SK-N-SH treated with all-trans-retinoic acid at 6 μM for 48 hours (cell line): ENCODE measurements around the gene YDJC.

ENCODE experiments used
- ATAC-seq: fragments of 200-7000 bp; cut with Tn5 transposase; 3 replicates; pipeline ENCODE4 v1.9.1; 2020; ENCODE audit warnings: mild to moderate bottlenecking, moderate library complexity
- ARNTL ChIP-seq: fragments of 450-650 bp; formaldehyde crosslinking; IDR thresholded peaks from 2 replicates; pipeline ENCODE4 v1.5.0; 2020; ENCODE audit warnings: low read depth, mild to moderate bottlenecking, moderate library complexity, borderline replicate concordance
- BACH2 ChIP-seq: fragments of 250-450 bp; sonication (Bioruptor Pico); IDR thresholded peaks from 2 replicates; pipeline ENCODE4 v1.9.0; 2021; ENCODE audit warnings: mild to moderate bottlenecking, borderline replicate concordance
- CREB5 ChIP-seq: fragments of 250-450 bp; sonication (Bioruptor Pico); IDR thresholded peaks from 2 replicates; pipeline ENCODE4 v1.5.1; 2020; ENCODE audit warnings: low read depth, mild to moderate bottlenecking, moderate library complexity
- CSDC2 ChIP-seq: fragments of 250-450 bp; sonication (Bioruptor Pico); IDR thresholded peaks from 2 replicates; pipeline ENCODE4 v1.5.0; 2020; ENCODE audit warnings: mild to moderate bottlenecking, moderate library complexity
- ESRRG ChIP-seq: fragments of 250-450 bp; sonication (Bioruptor Pico); IDR thresholded peaks from 2 replicates; pipeline ENCODE4 v1.6.1; 2021; ENCODE audit warnings: mild to moderate bottlenecking
- GLIS3 ChIP-seq: fragments of 250-450 bp; sonication (Bioruptor Pico); IDR thresholded peaks from 2 replicates; pipeline ENCODE4 v1.5.0; 2020; ENCODE audit warnings: mild to moderate bottlenecking, moderate library complexity
- ISL1 ChIP-seq: fragments of 250-450 bp; sonication (Bioruptor Pico); IDR thresholded peaks from 2 replicates; pipeline ENCODE4 v2.1.2; 2022; ENCODE audit warnings: mild to moderate bottlenecking, moderate library complexity
- OSR1 ChIP-seq: fragments of 250-450 bp; sonication (Bioruptor Pico); IDR thresholded peaks from 2 replicates; pipeline ENCODE4 v1.8.0; 2022; ENCODE audit warnings: moderate library complexity, mild to moderate bottlenecking, inconsistent platforms
- POU6F1 ChIP-seq: fragments of 250-450 bp; sonication (Bioruptor Pico); IDR thresholded peaks from 2 replicates; pipeline ENCODE4 v1.8.0; 2021; ENCODE audit warnings: low read depth, mild to moderate bottlenecking, moderate library complexity, borderline replicate concordance
- PPARA ChIP-seq: fragments of 250-450 bp; sonication (Bioruptor Pico); IDR thresholded peaks from 2 replicates; pipeline ENCODE4 v1.5.0; 2020; ENCODE audit warnings: mild to moderate bottlenecking, borderline replicate concordance
- RARB ChIP-seq: fragments of 250-450 bp; sonication (Bioruptor Pico); IDR thresholded peaks from 2 replicates; pipeline ENCODE4 v1.8.0; 2021; ENCODE audit warnings: mild to moderate bottlenecking, moderate library complexity
- SNAI2 ChIP-seq: fragments of 250-450 bp; sonication (Bioruptor Pico); IDR thresholded peaks from 2 replicates; pipeline ENCODE4 v1.5.0; 2020; ENCODE audit warnings: mild to moderate bottlenecking, moderate library complexity
- TCF4 ChIP-seq: fragments of 250-450 bp; sonication (Bioruptor Pico); IDR thresholded peaks from 2 replicates; pipeline ENCODE4 v1.8.0; 2021; ENCODE audit warnings: mild to moderate bottlenecking, moderate library complexity, borderline replicate concordance
- TOX ChIP-seq: fragments of 250-450 bp; sonication (Bioruptor Pico); IDR thresholded peaks from 2 replicates; pipeline ENCODE4 v1.8.0; 2021; ENCODE audit warnings: mild to moderate bottlenecking, moderate library complexity, borderline replicate concordance
- TSHZ2 ChIP-seq: fragments of 250-450 bp; sonication (Bioruptor Pico); IDR thresholded peaks from 2 replicates; pipeline ENCODE4 v1.5.0; 2020; ENCODE audit warnings: mild to moderate bottlenecking, moderate library complexity
- ZFP30 ChIP-seq: fragments of 450-650 bp; formaldehyde crosslinking; IDR thresholded peaks from 2 replicates; pipeline ENCODE4 v1.5.0; 2022; ENCODE audit warnings: mild to moderate bottlenecking, moderate library complexity
- ZNF565 ChIP-seq: fragments of 450-650 bp; formaldehyde crosslinking; conservative IDR thresholded peaks from 2 replicates; pipeline ENCODE4 v1.5.0; 2020; ENCODE audit warnings: low read depth, mild to moderate bottlenecking, moderate library complexity
- ZNF70 ChIP-seq: fragments of 450-650 bp; formaldehyde crosslinking; IDR thresholded peaks from 2 replicates; pipeline ENCODE4 v1.5.0; 2020; ENCODE audit warnings: mild to moderate bottlenecking, moderate library complexity
- ZNF8 ChIP-seq: fragments of 450-650 bp; formaldehyde crosslinking; IDR thresholded peaks from 2 replicates; pipeline ENCODE4 v1.5.0; 2020; ENCODE audit warnings: mild to moderate bottlenecking, moderate library complexity

Gene YDJC

GRCh38 chr22:21661991-21662390, 32.2 kb upstream of the YDJC start:
- no peak for TF ChIP-seq CSDC2 (CRISPR knock-in tag)
- peak; percentile 58; the same call in 1 of the 2 replicates for TF ChIP-seq ZNF8
- TF ChIP-seq, all 23 proteins: peak for 1
- no peak for ATAC-seq

GRCh38 chr22:21660904-21661303, 31.1 kb upstream of the YDJC start:
- no peak for TF ChIP-seq PPARA (CRISPR knock-in tag)
- TF ChIP-seq GLIS3, result no peak
- no peak for TF ChIP-seq ISL1 (CRISPR knock-in tag)
- TF ChIP-seq OSR1, result no peak
- TF ChIP-seq ARNTL, result no peak
- no peak for TF ChIP-seq ESRRG (CRISPR knock-in tag)
- TF ChIP-seq TOX (CRISPR knock-in tag), result no peak
- TF ChIP-seq BACH2 (CRISPR knock-in tag), result no peak
- no peak for TF ChIP-seq TCF4 (CRISPR knock-in tag)

GRCh38 chr22:21659864-21660525, 30.2 kb upstream of the YDJC start:
- no peak for TF ChIP-seq TSHZ2 (CRISPR knock-in tag)
- no peak for TF ChIP-seq POU6F1 (CRISPR knock-in tag)
- no peak for TF ChIP-seq ZFP30
- no peak for TF ChIP-seq PPARA (CRISPR knock-in tag)
- no peak for TF ChIP-seq BACH2 (CRISPR knock-in tag)
- TF ChIP-seq CREB5 (CRISPR knock-in tag), result no peak
- no peak for TF ChIP-seq RARB (CRISPR knock-in tag)
- no peak for TF ChIP-seq TOX (CRISPR knock-in tag)
- no peak for TF ChIP-seq SNAI2
- no peak for TF ChIP-seq ZNF70
- no peak for TF ChIP-seq GLIS3
- TF ChIP-seq CSDC2 (CRISPR knock-in tag), result no peak
- no peak for TF ChIP-seq ARNTL
- TF ChIP-seq, all 23 proteins: peak for 0
- no peak for ATAC-seq

More at GRCh38 chr22:21660904-21661303, 31.1 kb upstream of the YDJC start:
- no peak for ATAC-seq

- ATAC-seq, result peak; percentile 91
- TF ChIP-seq GLIS3, result no peak
- TF ChIP-seq POU6F1 (CRISPR knock-in tag), result no peak
- TF ChIP-seq ESRRG (CRISPR knock-in tag), result no peak
- no peak for TF ChIP-seq ZNF565 (CRISPR knock-in tag)
- TF ChIP-seq ARNTL, result no peak
Measured at GRCh38 chr22:21657360-21658032, 27.7 kb upstream of the YDJC start.
